Endothelial cell of umbilical vein (primary cell): ENCODE results near the gene GAS7. TPM values are rescaled to one million over a fixed set of nuclear protein-coding genes. Genes with fewer than 3 reads are reported as not detected.

ENCODE experiments used
- BruUV-seq: library from RNA; stranded (reverse); fragments of 400-500 nt; replicated peaks from 2 replicates; lab custom pipeline; 2021; lab: Mats Ljungman, UMichigan
- CTCF ChIA-PET: fragments of 300-600, 350-600 bp; sonication (Branson Sonifier 250); formaldehyde crosslinking; loops from one replicate; lab custom pipeline; 2021; ENCODE audit warnings: antibody characterized with exemption, inconsistent platforms; lab: Charles Lee
- POLR2A ChIA-PET: fragments of 300-600, 350-600 bp; sonication (Branson Sonifier 250); formaldehyde crosslinking; loops from one replicate; lab custom pipeline; 2021; ENCODE audit warnings: antibody characterized with exemption, inconsistent platforms; lab: Charles Lee
- DNase-seq: peaks from one replicate; pipeline ENCODE4 v3.0.0-alpha.2; 2011; ENCODE audit warnings: low read depth, low spot score
- FAIRE-seq: peaks from 2 replicates; lab custom pipeline; 2011; peaks lifted over from hg19 to GRCh38; lab: Jason Lieb, UNC
- H2AFZ ChIP-seq: 2 replicates; pipeline ENCODE4 v1.6.0; 2012; ENCODE audit warnings: low read depth, low read length, control low read depth, inconsistent platforms
- H3K27ac ChIP-seq: 2 replicates; pipeline ENCODE4 v1.5.1; 2011; ENCODE audit warnings: low read depth, mild to moderate bottlenecking, control low read depth, low read length, moderate library complexity; ENCODE audit not compliant: insufficient read depth
- H3K27me3 ChIP-seq, 2 experiments: 2 replicates each; pipeline versions ENCODE4 v1.6.0 to v1.6.1; 2011; ENCODE audit warnings: low read length in 2 of 2, mixed read lengths in 1 of 2; ENCODE audit not compliant: control insufficient read depth in 2 of 2, insufficient read depth in 2 of 2
- H3K36me3 ChIP-seq, 2 experiments: 2 replicates in 1 of 2; 3 replicates in 1 of 2; pipeline ENCODE4 v1.5.1; 2011; ENCODE audit warnings: low read length in 2 of 2, mild to moderate bottlenecking in 1 of 2, moderate library complexity in 1 of 2; ENCODE audit not compliant: control insufficient read depth in 2 of 2, insufficient read depth in 2 of 2; ENCODE audit errors: extremely low read depth in 1 of 2
- H3K4me1 ChIP-seq: 3 replicates; pipeline ENCODE4 v1.5.1; 2011; ENCODE audit warnings: mild to moderate bottlenecking, low read length; ENCODE audit not compliant: control insufficient read depth, insufficient read depth; ENCODE audit errors: extremely low read depth
- H3K4me2 ChIP-seq: 2 replicates; pipeline ENCODE4 v1.6.1; 2011; ENCODE audit warnings: low read length, control low read depth, mixed read lengths; ENCODE audit not compliant: insufficient read depth
- H3K4me3 ChIP-seq, 3 experiments: fragments of 200-600 bp in 1 of 3; sonication (generic), shearing (Covaris generic) in 1 of 3; replicated peaks in 1 of 3; 2 replicates each; pipeline ENCODE4 v1.5.1; 2011 to 2016; ENCODE audit warnings: control low read depth in 3 of 3, low read length in 3 of 3, mild to moderate bottlenecking in 2 of 3, inconsistent platforms in 1 of 3, low read depth in 1 of 3, moderate library complexity in 1 of 3; ENCODE audit not compliant: insufficient read depth in 1 of 3
- H3K79me2 ChIP-seq: 2 replicates; pipeline ENCODE4 v1.6.0; 2012; ENCODE audit warnings: low read length, inconsistent platforms; ENCODE audit not compliant: control insufficient read depth, insufficient read depth
- H3K9ac ChIP-seq: replicated peaks from 2 replicates; pipeline ENCODE3; 2011; ENCODE audit warnings: low read length, control low read depth; ENCODE audit not compliant: insufficient read depth; ENCODE audit errors: extremely low read depth
- H3K9me1 ChIP-seq: replicated peaks from 3 replicates; pipeline ENCODE4 v1.6.0; 2011; ENCODE audit warnings: mild to moderate bottlenecking, low read length; ENCODE audit not compliant: control insufficient read depth, insufficient read depth; ENCODE audit errors: extremely low read depth
- H3K9me3 ChIP-seq: replicated peaks from 2 replicates; pipeline ENCODE4 v1.5.1; 2012; ENCODE audit warnings: low read length, inconsistent platforms; ENCODE audit not compliant: control insufficient read depth, insufficient read depth
- H4K20me1 ChIP-seq: replicated peaks from 2 replicates; pipeline ENCODE3; 2011; ENCODE audit warnings: mild to moderate bottlenecking, low read length; ENCODE audit not compliant: control insufficient read depth, insufficient read depth; ENCODE audit errors: extremely low read depth
- EZH2 ChIP-seq: IDR thresholded peaks from 2 replicates; pipeline ENCODE4 v1.6.1; 2012; ENCODE audit warnings: borderline replicate concordance, low read depth, mild to moderate bottlenecking, moderate library complexity, low read length, inconsistent platforms; ENCODE audit not compliant: severe bottlenecking
- FOS ChIP-seq: IDR thresholded peaks from 2 replicates; pipeline ENCODE4 v1.6.1; 2011; ENCODE audit warnings: mild to moderate bottlenecking, low read length, moderate library complexity, borderline replicate concordance; ENCODE audit not compliant: insufficient read depth
- GATA2 ChIP-seq: IDR thresholded peaks from 2 replicates; pipeline ENCODE4 v1.7.0; 2011; ENCODE audit warnings: low read depth, mild to moderate bottlenecking, moderate library complexity, mixed read lengths, low read length; ENCODE audit not compliant: insufficient read length, insufficient read depth
- JUN ChIP-seq: IDR thresholded peaks from 2 replicates; pipeline ENCODE4 v1.6.1; 2011; ENCODE audit warnings: borderline replicate concordance, low read depth; ENCODE audit not compliant: insufficient read length, insufficient read depth
- MYC ChIP-seq: IDR thresholded peaks from one replicate; pipeline ENCODE4 v1.6.1; 2011; ENCODE audit warnings: mild to moderate bottlenecking, low read depth, low read length
- POLR2A ChIP-seq: IDR thresholded peaks from 2 replicates; pipeline ENCODE4 v1.6.1; 2012; ENCODE audit warnings: low read depth, mild to moderate bottlenecking, control low read depth, low read length
- POLR2AphosphoS5 ChIP-seq: IDR thresholded peaks from 2 replicates; pipeline ENCODE4 v1.6.1; 2012; ENCODE audit warnings: low read depth, mild to moderate bottlenecking, control low read depth, low read length, moderate library complexity; ENCODE audit not compliant: insufficient read depth
- dilution Hi-C: fragments of 300-500 bp; cut with MboI; formaldehyde crosslinking; loops from one replicate; pipeline ENCODE4 v1.15.0; 2019; ENCODE audit warnings: low sequenced_read_pairs; ENCODE audit not compliant: extremely low pct_ligation_motif_present
- intact Hi-C: fragments of 100-400 bp; cut with micrococcal nuclease; formaldehyde crosslinking; loops from one replicate; pipeline ENCODE4 v1.10.0; 2022
- polyA plus RNA-seq, 4 experiments: library from polyadenylated mRNA; depleted of rRNA in 3 of 4; stranded (reverse) in 3 of 4; unstranded in 1 of 4; fragments of >200 nt; gene quantifications; 2 replicates each; pipeline versions ENCODE4 v1.2.1 to v1.2.3, GENCODE V29; 2011 to 2012; ENCODE audit warnings: missing spikeins in 1 of 4
- total RNA-seq: library from RNA; stranded (reverse); gene quantifications from 2 replicates; pipeline ENCODE4 v1.2.3, GENCODE V29; 2021
- TF ChIP-seq, protein P1 (sequence below): IDR thresholded peaks from 2 replicates; pipeline ENCODE4 v1.6.1; 2011; ENCODE audit not compliant: insufficient read depth, insufficient read length
- TF ChIP-seq, protein P2 (sequence below), 2 donors: IDR thresholded peaks; 1 replicate in 1 of 2; 2 replicates in 1 of 2; pipeline ENCODE4 v1.5.1; 2011; ENCODE audit warnings: low read length in 2 of 2, mild to moderate bottlenecking in 2 of 2, moderate library complexity in 2 of 2, control low read depth in 1 of 2, inconsistent platforms in 1 of 2, low read depth in 1 of 2; ENCODE audit not compliant: insufficient read depth in 1 of 2; ENCODE audit errors: extremely low read depth in 1 of 2

GAS7 gene
- total and polyA plus RNA-seq, 2 donors (not counting 3 experiments of a cell fraction or from before 2014, with no cell fraction given), result not detected

GRCh38 chr17:9902120-9902519 is 296.3 kb downstream of the GAS7 start:
- dilution Hi-C loops (no loop called here), intact Hi-C loops (no loop called here)
- Histone ChIP-seq H3K4me3 (no peak overlapping the region), H3K4me1 (no peaks in the 10 kb centered on the region), H4K20me1 (no peaks in the 10 kb centered on the region), H3K36me3 (no peaks in the 10 kb centered on the region), H3K27me3 (no peaks in the 10 kb centered on the region), H3K79me2 (no peaks in the 10 kb centered on the region), H2AFZ (no peak overlapping the region), H3K9me1 (no peaks in the 10 kb centered on the region), H3K4me2 (no peak overlapping the region), H3K27ac (no peak overlapping the region), H3K9me3 (peaks cover 8% of the 10 kb centered on the region), H3K9ac (no peak overlapping the region)
- no peak for TF ChIP-seq FOS
- no peak for TF ChIP-seq POLR2AphosphoS5
- TF ChIP-seq GATA2, result no peak
- no peak for TF ChIP-seq MYC
- TF ChIP-seq, protein P1, sequence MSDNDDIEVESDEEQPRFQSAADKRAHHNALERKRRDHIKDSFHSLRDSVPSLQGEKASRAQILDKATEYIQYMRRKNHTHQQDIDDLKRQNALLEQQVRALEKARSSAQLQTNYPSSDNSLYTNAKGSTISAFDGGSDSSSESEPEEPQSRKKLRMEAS, result no peak
- TF ChIP-seq POLR2A, result no peak
- TF ChIP-seq JUN, result no peak
- TF ChIP-seq, protein P2, sequence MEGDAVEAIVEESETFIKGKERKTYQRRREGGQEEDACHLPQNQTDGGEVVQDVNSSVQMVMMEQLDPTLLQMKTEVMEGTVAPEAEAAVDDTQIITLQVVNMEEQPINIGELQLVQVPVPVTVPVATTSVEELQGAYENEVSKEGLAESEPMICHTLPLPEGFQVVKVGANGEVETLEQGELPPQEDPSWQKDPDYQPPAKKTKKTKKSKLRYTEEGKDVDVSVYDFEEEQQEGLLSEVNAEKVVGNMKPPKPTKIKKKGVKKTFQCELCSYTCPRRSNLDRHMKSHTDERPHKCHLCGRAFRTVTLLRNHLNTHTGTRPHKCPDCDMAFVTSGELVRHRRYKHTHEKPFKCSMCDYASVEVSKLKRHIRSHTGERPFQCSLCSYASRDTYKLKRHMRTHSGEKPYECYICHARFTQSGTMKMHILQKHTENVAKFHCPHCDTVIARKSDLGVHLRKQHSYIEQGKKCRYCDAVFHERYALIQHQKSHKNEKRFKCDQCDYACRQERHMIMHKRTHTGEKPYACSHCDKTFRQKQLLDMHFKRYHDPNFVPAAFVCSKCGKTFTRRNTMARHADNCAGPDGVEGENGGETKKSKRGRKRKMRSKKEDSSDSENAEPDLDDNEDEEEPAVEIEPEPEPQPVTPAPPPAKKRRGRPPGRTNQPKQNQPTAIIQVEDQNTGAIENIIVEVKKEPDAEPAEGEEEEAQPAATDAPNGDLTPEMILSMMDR (IDR thresholded peaks at IDR 0.05; ENCODE audit: extremely low read depth in 1 of 2, insufficient read depth in 1 of 2, low read depth in 1 of 2, low read length in 2 of 2), result no peak
- no peak for TF ChIP-seq EZH2
- DNase-seq (no peak), FAIRE-seq (no peak)
- ChIA-PET CTCF (no interaction called here), POLR2A (no interaction called here)
- no TSS peak for BruUV-seq
